ENCODE results near the gene AUH.

Gene AUH

GRCh38 chr9:91186632-91187108 is 175.0 kb downstream of the AUH start:
- TF ChIP-seq CTCF (IDR thresholded peaks at IDR 0.05), result no peak
- Histone ChIP-seq H3K9me3 (no peaks in the 10 kb centered on the region), H3K27me3 (peaks cover 14% of the 10 kb centered on the region), H3K36me3 (no peaks in the 10 kb centered on the region), H3K27ac (no peak overlapping the region), H3K4me1 (ENCODE audit: control insufficient read depth in 1 of 2, insufficient read depth in 1 of 2, low read depth in 1 of 2, low read length in 1 of 2) (peaks cover 0 to 7% of the 10 kb centered on the region in 2 experiments), H3K4me3 (ENCODE audit: low read depth in 1 of 2, low read length in 1 of 2) (no peak overlapping the region)

- Histone ChIP-seq H3K4me3 (ENCODE audit: low read depth in 1 of 2, low read length in 1 of 2) (no peak overlapping the region), H3K4me1 (ENCODE audit: control insufficient read depth in 1 of 2, insufficient read depth in 1 of 2, low read depth in 1 of 2, low read length in 1 of 2) (peaks cover 0 to 7% of the 10 kb centered on the region in 2 experiments), H3K36me3 (no peaks in the 10 kb centered on the region), H3K9me3 (no peaks in the 10 kb centered on the region), H3K27me3 (peaks cover under 1% of the 10 kb centered on the region), H3K27ac (no peak overlapping the region)
- no peak for TF ChIP-seq CTCF (IDR thresholded peaks at IDR 0.05)
Measured at GRCh38 chr9:91185193-91185886, 176.4 kb downstream of the AUH start.

DNA sequence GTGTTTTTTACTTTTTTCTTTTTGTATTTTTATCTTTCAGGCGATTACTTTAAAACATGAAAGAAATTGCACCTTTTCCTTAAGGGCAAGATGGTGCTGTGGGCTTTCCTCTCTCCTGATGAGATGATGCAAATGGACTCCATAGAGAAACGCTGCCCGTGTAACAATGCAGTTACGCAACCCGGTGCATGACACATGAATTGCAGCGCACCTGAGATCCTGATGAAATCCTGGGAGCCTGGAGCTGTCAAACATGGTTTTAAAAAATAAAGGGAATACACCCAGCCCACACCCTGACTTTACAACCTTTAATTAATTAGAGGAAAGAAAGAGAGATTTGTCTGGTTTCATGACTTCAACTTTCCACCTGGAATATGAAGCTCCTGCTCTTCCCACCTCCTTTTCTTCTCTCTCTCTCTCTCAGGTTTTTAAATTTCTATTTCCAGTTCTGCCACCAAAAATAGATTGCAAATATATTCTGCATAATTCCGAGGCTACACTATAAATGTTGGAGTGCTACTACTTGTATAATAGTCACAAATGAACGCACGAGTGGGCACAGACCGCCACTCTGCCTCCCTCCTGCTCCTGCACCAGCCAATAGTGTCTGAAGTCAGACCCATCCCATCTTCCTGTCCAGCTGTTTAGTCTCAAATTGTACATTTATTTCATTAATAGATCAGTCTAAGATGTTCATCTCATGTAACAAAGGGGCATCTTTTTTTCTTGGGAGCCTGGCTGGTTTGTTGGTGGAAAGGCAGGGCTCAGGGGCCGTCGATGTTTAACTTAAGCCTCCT is 179.1 kb downstream of the AUH start:
- no peaks in the 10 kb centered on the region for H3K27me3 ChIP-seq
- no peak overlapping the region for H3K4me3 ChIP-seq (ENCODE audit: low read depth in 1 of 2, low read length in 1 of 2)
- peaks cover 0 to 7% of the 10 kb centered on the region in 2 experiments for H3K4me1 ChIP-seq (ENCODE audit: control insufficient read depth in 1 of 2, insufficient read depth in 1 of 2, low read depth in 1 of 2, low read length in 1 of 2)
- H3K9me3 ChIP-seq, result no peaks in the 10 kb centered on the region
- TF ChIP-seq CTCF (IDR thresholded peaks at IDR 0.05), result no peak
- H3K36me3 ChIP-seq, result no peaks in the 10 kb centered on the region
- no peak overlapping the region for H3K27ac ChIP-seq

GRCh38 chr9:91181541-91181940 is 180.2 kb downstream of the AUH start:
- no peak overlapping the region for H3K27ac ChIP-seq
- no peak for TF ChIP-seq CTCF (IDR thresholded peaks at IDR 0.05)
- no peaks in the 10 kb centered on the region for H3K9me3 ChIP-seq
- no peaks in the 10 kb centered on the region for H3K36me3 ChIP-seq
- H3K4me3 ChIP-seq (ENCODE audit: low read depth in 1 of 2, low read length in 1 of 2), result no peak overlapping the region
- H3K27me3 ChIP-seq, result no peaks in the 10 kb centered on the region
- peaks cover 0 to 5% of the 10 kb centered on the region in 2 experiments for H3K4me1 ChIP-seq (ENCODE audit: control insufficient read depth in 1 of 2, insufficient read depth in 1 of 2, low read depth in 1 of 2, low read length in 1 of 2)

- no peak overlapping the region for H3K27ac ChIP-seq
- no peaks in the 10 kb centered on the region for H3K9me3 ChIP-seq
- no peaks in the 10 kb centered on the region for H3K36me3 ChIP-seq
- no peak for TF ChIP-seq CTCF (IDR thresholded peaks at IDR 0.05)
- no peaks in the 10 kb centered on the region for H3K27me3 ChIP-seq
- H3K4me1 ChIP-seq (ENCODE audit: control insufficient read depth in 1 of 2, insufficient read depth in 1 of 2, low read depth in 1 of 2, low read length in 1 of 2), result peaks cover 0 to 5% of the 10 kb centered on the region in 2 experiments
- H3K4me3 ChIP-seq (ENCODE audit: low read depth in 1 of 2, low read length in 1 of 2), result no peak overlapping the region
Measured at GRCh38 chr9:91180930-91181268, 180.8 kb downstream of the AUH start.
